EH (cell line): ENCODE data around the gene CREB3L2.

ENCODE experiments used
- DNase-seq: peaks from one replicate; pipeline ENCODE4 v3.0.0-alpha.2; 2015; ENCODE audit warnings: low read depth

Gene CREB3L2

GRCh38 chr7:137898839-137899721, 102.8 kb downstream of the CREB3L2 start:
- DNase-seq = peak; percentile 77

GRCh38 chr7:137895301-137896221, 106.3 kb downstream of the CREB3L2 start:
- DNase-seq = no peak

GRCh38 chr7:137893143-137893742, 108.6 kb downstream of the CREB3L2 start:
- no peak for DNase-seq

- peak; percentile 51 for DNase-seq
Observed at GRCh38 chr7:137891016-137891655, 110.8 kb downstream of the CREB3L2 start.

- DNase-seq = peak; percentile 72
Observed at GRCh38 chr7:137890449-137890921, 111.4 kb downstream of the CREB3L2 start.

GRCh38 chr7:137888241-137888640, 113.6 kb downstream of the CREB3L2 start:
- no peak for DNase-seq

GRCh38 chr7:137886746-137887145, 115.1 kb downstream of the CREB3L2 start:
- peak; percentile 74 for DNase-seq

- DNase-seq = no peak
Observed at GRCh38 chr7:137886281-137886680, 115.6 kb downstream of the CREB3L2 start.

- DNase-seq = no peak
Observed at GRCh38 chr7:137885678-137886077, 116.2 kb downstream of the CREB3L2 start.

GRCh38 chr7:137882806-137883205, 119.1 kb downstream of the CREB3L2 start:
- DNase-seq = peak; percentile 65

- DNase-seq = peak; percentile 100
Observed at GRCh38 chr7:137882261-137882668, 119.6 kb downstream of the CREB3L2 start.

GRCh38 chr7:137881607-137882260, 120.2 kb downstream of the CREB3L2 start:
- no peak for DNase-seq

GRCh38 chr7:137880432-137880831, 121.5 kb downstream of the CREB3L2 start:
- DNase-seq = peak; percentile 90

GRCh38 chr7:137879357-137880158, 122.3 kb downstream of the CREB3L2 start:
- peak; percentile 72 for DNase-seq

GRCh38 chr7:137878333-137878961, 123.4 kb downstream of the CREB3L2 start:
- peak; percentile 22 for DNase-seq

- no peak for DNase-seq
Observed at GRCh38 chr7:137877027-137877675, 124.7 kb downstream of the CREB3L2 start.

- no peak for DNase-seq
Observed at GRCh38 chr7:137875746-137876145, 126.1 kb downstream of the CREB3L2 start.

GRCh38 chr7:137873979-137874777, 127.7 kb downstream of the CREB3L2 start:
- peak; percentile 97 for DNase-seq
